HepG2 (cell line): ENCODE data around the gene ZNF615. TPM values are rescaled to one million over a fixed set of nuclear protein-coding genes. Genes with fewer than 3 reads are reported as not detected.

Experiments
- DR1 ChIP-seq: sonication (generic); formaldehyde crosslinking; IDR thresholded peaks from 2 replicates; pipeline ENCODE4 v1.8.0; 2021; ENCODE audit warnings: mild to moderate bottlenecking, missing genetic modification reagents, inconsistent platforms
- HES4 ChIP-seq: sonication (generic); formaldehyde crosslinking; IDR thresholded peaks from 2 replicates; pipeline ENCODE4 v1.9.0; 2021; ENCODE audit warnings: mild to moderate bottlenecking, missing genetic modification reagents, borderline replicate concordance
- IKZF4 ChIP-seq: sonication (generic); formaldehyde crosslinking; IDR thresholded peaks from 2 replicates; pipeline ENCODE4 v1.5.1; 2020; ENCODE audit warnings: borderline replicate concordance, mild to moderate bottlenecking, low read depth, missing genetic modification reagents; ENCODE audit errors: not compliant biosample characterization
- KDM1A ChIP-seq: IDR thresholded peaks from 2 replicates; pipeline ENCODE4 v1.6.1; 2016; ENCODE audit warnings: missing compliant biosample characterization
- MBD4 ChIP-seq: IDR thresholded peaks from 2 replicates; pipeline ENCODE4 v1.6.1; 2012; ENCODE audit warnings: low read length, inconsistent platforms, borderline replicate concordance
- MTA1 ChIP-seq: sonication (generic); formaldehyde crosslinking; IDR thresholded peaks from 2 replicates; pipeline ENCODE4 v1.4.0; 2020; ENCODE audit warnings: missing genetic modification reagents, mild to moderate bottlenecking, borderline replicate concordance
- NFATC3 ChIP-seq: sonication (generic); formaldehyde crosslinking; IDR thresholded peaks from 2 replicates; pipeline ENCODE4 v1.5.1; 2020; ENCODE audit warnings: mild to moderate bottlenecking, missing genetic modification reagents
- NR2F6 ChIP-seq, 2 experiments: IDR thresholded peaks; 2 replicates each; pipeline ENCODE4 v1.6.1; 2016; ENCODE audit warnings: antibody characterized with exemption in 1 of 2, mild to moderate bottlenecking in 1 of 2
- PHF8 ChIP-seq: sonication (generic); formaldehyde crosslinking; IDR thresholded peaks from 2 replicates; pipeline ENCODE4 v1.5.0; 2020; ENCODE audit warnings: missing genetic modification reagents
- PPARG ChIP-seq: conservative IDR thresholded peaks from 2 replicates; pipeline ENCODE4 v1.6.1; 2016; ENCODE audit warnings: missing biosample characterization, missing genetic modification reagents
- REL ChIP-seq: sonication (generic); formaldehyde crosslinking; conservative IDR thresholded peaks from 2 replicates; pipeline ENCODE4 v1.8.0; 2022; ENCODE audit warnings: mild to moderate bottlenecking, missing genetic modification reagents, moderate library complexity
- SP1 ChIP-seq, 2 experiments: fragments of 450-650 bp in 1 of 2; sonication (generic) in 1 of 2; formaldehyde crosslinking in 1 of 2; IDR thresholded peaks; 2 replicates each; pipeline versions ENCODE4 v1.4.0 to v1.6.1; 2016 to 2020; ENCODE audit warnings: missing genetic modification reagents in 1 of 2
- SRSF9 ChIP-seq: fragments of 200-400 bp; formaldehyde crosslinking; IDR thresholded peaks from 2 replicates; pipeline ENCODE4 v1.6.1; 2018; ENCODE audit warnings: borderline replicate concordance, mild to moderate bottlenecking, low read depth, low read length; ENCODE audit not compliant: insufficient read depth, poor library complexity, severe bottlenecking
- TCF7L2 ChIP-seq: IDR thresholded peaks from 2 replicates; pipeline ENCODE4 v1.6.1; 2011; ENCODE audit warnings: mild to moderate bottlenecking, low read depth, low read length, moderate library complexity
- ZNF225 ChIP-seq: sonication (generic); formaldehyde crosslinking; IDR thresholded peaks from 2 replicates; pipeline ENCODE4 v1.4.0; 2020; ENCODE audit warnings: mild to moderate bottlenecking, missing genetic modification reagents
- ZNF253 ChIP-seq: sonication (generic); formaldehyde crosslinking; IDR thresholded peaks from 2 replicates; pipeline ENCODE4 v1.8.0; 2022; ENCODE audit warnings: mild to moderate bottlenecking, missing genetic modification reagents, borderline replicate concordance
- ZNF441 ChIP-seq: sonication (generic); formaldehyde crosslinking; IDR thresholded peaks from 2 replicates; pipeline ENCODE4 v1.7.0; 2021; ENCODE audit warnings: missing genetic modification reagents, borderline replicate concordance
- ZNF484 ChIP-seq: sonication (generic); formaldehyde crosslinking; IDR thresholded peaks from 2 replicates; pipeline ENCODE4 v1.5.1; 2020; ENCODE audit warnings: mild to moderate bottlenecking, low read depth, missing genetic modification reagents, borderline replicate concordance
- ZNF607 ChIP-seq: sonication (generic); formaldehyde crosslinking; IDR thresholded peaks from 2 replicates; pipeline ENCODE4 v1.5.1; 2020; ENCODE audit warnings: missing genetic modification reagents, mild to moderate bottlenecking, borderline replicate concordance
- polyA plus RNA-seq, 8 experiments: library from polyadenylated mRNA; depleted of rRNA in 3 of 8; stranded (reverse) in 7 of 8; unstranded in 1 of 8; fragments of >200 nt; fragmentation: Illumina TruSeq in 4 of 8; extraction: Trizol in 4 of 8; gene quantifications; 2 replicates each; pipeline versions ENCODE4 v1.2.1 to v1.2.3, GENCODE V29; 2011 to 2016; ENCODE audit warnings: low read depth in 4 of 8, missing spikeins in 1 of 8, mixed read lengths in 1 of 8; ENCODE audit not compliant: insufficient read depth in 1 of 8
- total RNA-seq, 5 experiments: library from RNA; depleted of rRNA; stranded (reverse); fragments of >200 nt; fragmentation: Illumina TruSeq; extraction: Trizol; gene quantifications; 2 replicates each; pipeline ENCODE4 v1.2.3, GENCODE V29; 2016; ENCODE audit warnings: low read depth in 1 of 5
- TF ChIP-seq, protein P1 (sequence below): sonication (generic); formaldehyde crosslinking; IDR thresholded peaks from 2 replicates; pipeline ENCODE4 v1.8.0; 2022; ENCODE audit warnings: mild to moderate bottlenecking, missing genetic modification reagents, moderate library complexity
- TF ChIP-seq, protein P2 (sequence below): sonication (generic); formaldehyde crosslinking; IDR thresholded peaks from 2 replicates; pipeline ENCODE4 v1.8.0; 2022; ENCODE audit warnings: missing genetic modification reagents, mild to moderate bottlenecking, borderline replicate concordance
- TF ChIP-seq, protein P3 (sequence below): IDR thresholded peaks from 2 replicates; pipeline ENCODE4 v1.6.1; 2016; ENCODE audit warnings: low read depth
- TF ChIP-seq, protein P4 (sequence below): sonication (generic); formaldehyde crosslinking; IDR thresholded peaks from 2 replicates; pipeline ENCODE4 v1.8.1; 2023; ENCODE audit warnings: mild to moderate bottlenecking, missing genetic modification reagents, borderline replicate concordance
- TF ChIP-seq, protein P5 (sequence below): sonication (generic); formaldehyde crosslinking; IDR thresholded peaks from 2 replicates; pipeline ENCODE4 v1.4.0; 2020; ENCODE audit warnings: missing genetic modification reagents, low read depth, mild to moderate bottlenecking, borderline replicate concordance

ZNF615 gene
- total and polyA plus RNA-seq, 2 of the 13 experiments (the other 11 are each of a cell fraction or from before 2014, with no cell fraction given): 5.2 to 7.8 TPM

DNA sequence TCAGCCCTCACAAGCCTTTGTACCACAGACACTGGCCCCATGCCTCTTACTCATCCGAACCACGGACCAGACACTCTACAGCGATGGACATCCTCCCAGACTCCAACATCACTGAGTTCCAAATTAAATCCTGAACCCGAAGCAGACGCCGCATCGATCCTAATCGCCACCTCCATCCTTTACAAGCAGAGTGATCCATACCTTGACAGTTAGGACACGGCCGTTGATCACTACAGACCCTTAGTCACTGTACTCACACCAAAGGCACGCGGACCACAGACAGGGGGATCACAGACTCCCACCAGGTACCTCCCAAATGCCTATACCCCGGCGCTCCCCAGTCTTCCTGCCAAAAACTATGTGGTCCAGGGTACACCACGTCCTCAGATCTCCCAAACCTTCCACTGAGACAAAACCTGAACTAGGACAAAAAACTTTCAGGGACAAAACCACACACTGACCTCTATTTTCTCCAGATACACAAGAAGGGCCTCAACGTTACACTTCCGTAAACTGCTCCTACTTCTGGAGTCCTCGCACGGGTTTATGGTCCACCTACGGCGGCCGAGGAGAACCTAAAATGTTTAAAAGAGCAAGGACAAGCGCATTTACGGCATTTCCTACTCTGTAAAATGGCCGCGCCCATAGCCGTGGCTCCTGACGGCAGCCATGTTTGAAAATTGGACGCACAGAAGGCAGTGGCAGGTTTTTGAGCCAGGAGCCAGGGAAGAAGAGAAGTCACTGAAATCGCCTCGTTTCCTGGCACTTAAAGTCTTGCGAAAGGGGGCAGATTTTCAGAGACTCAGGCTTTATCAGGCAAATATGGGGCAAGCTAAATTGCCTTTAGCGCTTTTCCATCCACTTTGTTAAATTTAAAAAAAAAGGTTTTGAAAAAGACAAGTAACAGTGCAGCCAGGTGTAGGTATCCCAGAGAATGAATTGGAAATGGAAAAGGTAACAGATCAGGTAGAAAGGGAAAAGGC, 21.4 kb downstream of the ZNF615 start, which contains the start of gene ZNF350 (continued):
- TF ChIP-seq MBD4: no peak
- no peak for TF ChIP-seq ZNF225 (CRISPR knock-in tag)
- no peak for TF ChIP-seq ZNF441 (CRISPR knock-in tag)
- TF ChIP-seq NFATC3 (CRISPR knock-in tag): peak; percentile 75; the same call in 1 of the 2 replicates
- TF ChIP-seq TCF7L2: no peak
- no peak for TF ChIP-seq MTA1 (CRISPR knock-in tag)
- no peak for TF ChIP-seq NR2F6 (IDR thresholded peaks at IDR 0.05)
- no peak for TF ChIP-seq NR2F6 (CRISPR knock-in tag; IDR thresholded peaks at IDR 0.05)
- TF ChIP-seq PHF8 (CRISPR knock-in tag): peak; percentile 75
- peak; percentile 59; the same call in 1 of the 2 replicates for TF ChIP-seq ZNF607 (CRISPR knock-in tag)
- peak; percentile 76 for TF ChIP-seq PPARG (CRISPR knock-in tag)
- TF ChIP-seq KDM1A: no peak
- TF ChIP-seq, protein P1, sequence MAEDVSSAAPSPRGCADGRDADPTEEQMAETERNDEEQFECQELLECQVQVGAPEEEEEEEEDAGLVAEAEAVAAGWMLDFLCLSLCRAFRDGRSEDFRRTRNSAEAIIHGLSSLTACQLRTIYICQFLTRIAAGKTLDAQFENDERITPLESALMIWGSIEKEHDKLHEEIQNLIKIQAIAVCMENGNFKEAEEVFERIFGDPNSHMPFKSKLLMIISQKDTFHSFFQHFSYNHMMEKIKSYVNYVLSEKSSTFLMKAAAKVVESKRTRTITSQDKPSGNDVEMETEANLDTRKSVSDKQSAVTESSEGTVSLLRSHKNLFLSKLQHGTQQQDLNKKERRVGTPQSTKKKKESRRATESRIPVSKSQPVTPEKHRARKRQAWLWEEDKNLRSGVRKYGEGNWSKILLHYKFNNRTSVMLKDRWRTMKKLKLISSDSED (CRISPR knock-in tag): no peak
- no peak for TF ChIP-seq IKZF4 (CRISPR knock-in tag)
- TF ChIP-seq, protein P2, sequence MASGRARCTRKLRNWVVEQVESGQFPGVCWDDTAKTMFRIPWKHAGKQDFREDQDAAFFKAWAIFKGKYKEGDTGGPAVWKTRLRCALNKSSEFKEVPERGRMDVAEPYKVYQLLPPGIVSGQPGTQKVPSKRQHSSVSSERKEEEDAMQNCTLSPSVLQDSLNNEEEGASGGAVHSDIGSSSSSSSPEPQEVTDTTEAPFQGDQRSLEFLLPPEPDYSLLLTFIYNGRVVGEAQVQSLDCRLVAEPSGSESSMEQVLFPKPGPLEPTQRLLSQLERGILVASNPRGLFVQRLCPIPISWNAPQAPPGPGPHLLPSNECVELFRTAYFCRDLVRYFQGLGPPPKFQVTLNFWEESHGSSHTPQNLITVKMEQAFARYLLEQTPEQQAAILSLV (CRISPR knock-in tag): no peak
- TF ChIP-seq SRSF9: no peak
- TF ChIP-seq, protein P3, sequence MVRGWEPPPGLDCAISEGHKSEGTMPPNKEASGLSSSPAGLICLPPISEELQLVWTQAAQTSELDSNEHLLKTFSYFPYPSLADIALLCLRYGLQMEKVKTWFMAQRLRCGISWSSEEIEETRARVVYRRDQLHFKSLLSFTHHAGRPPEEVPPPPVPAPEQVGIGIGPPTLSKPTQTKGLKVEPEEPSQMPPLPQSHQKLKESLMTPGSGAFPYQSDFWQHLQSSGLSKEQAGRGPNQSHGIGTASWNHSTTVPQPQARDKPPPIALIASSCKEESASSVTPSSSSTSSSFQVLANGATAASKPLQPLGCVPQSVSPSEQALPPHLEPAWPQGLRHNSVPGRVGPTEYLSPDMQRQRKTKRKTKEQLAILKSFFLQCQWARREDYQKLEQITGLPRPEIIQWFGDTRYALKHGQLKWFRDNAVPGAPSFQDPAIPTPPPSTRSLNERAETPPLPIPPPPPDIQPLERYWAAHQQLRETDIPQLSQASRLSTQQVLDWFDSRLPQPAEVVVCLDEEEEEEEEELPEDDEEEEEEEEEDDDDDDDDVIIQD (CRISPR knock-in tag): peak; percentile 70; the same call in 1 of the 2 replicates
- TF ChIP-seq, protein P4, sequence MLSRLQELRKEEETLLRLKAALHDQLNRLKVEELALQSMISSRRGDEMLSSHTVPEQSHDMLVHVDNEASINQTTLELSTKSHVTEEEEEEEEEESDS (CRISPR knock-in tag): no peak
- TF ChIP-seq, protein P5, sequence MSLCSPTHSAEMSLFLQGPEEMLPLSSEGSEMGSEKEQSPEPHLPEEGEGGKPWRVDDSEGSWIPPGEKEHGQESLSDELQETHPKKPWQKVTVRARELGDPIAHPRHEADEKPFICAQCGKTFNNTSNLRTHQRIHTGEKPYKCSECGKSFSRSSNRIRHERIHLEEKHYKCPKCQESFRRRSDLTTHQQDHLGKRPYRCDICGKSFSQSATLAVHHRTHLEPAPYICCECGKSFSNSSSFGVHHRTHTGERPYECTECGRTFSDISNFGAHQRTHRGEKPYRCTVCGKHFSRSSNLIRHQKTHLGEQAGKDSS (CRISPR knock-in tag): no peak
- TF ChIP-seq REL (CRISPR knock-in tag): no peak
- no peak for TF ChIP-seq SP1 (IDR thresholded peaks at IDR 0.05)
- TF ChIP-seq SP1 (CRISPR knock-in tag; IDR thresholded peaks at IDR 0.05): no peak
- no peak for TF ChIP-seq ZNF484 (CRISPR knock-in tag)
- TF ChIP-seq DR1: peak; percentile 24; the same call in 1 of the 2 replicates
- no peak for TF ChIP-seq ZNF253 (CRISPR knock-in tag)
- TF ChIP-seq HES4 (CRISPR knock-in tag): no peak
